Measurements from ENCODE around the gene IMMT.

DNA sequence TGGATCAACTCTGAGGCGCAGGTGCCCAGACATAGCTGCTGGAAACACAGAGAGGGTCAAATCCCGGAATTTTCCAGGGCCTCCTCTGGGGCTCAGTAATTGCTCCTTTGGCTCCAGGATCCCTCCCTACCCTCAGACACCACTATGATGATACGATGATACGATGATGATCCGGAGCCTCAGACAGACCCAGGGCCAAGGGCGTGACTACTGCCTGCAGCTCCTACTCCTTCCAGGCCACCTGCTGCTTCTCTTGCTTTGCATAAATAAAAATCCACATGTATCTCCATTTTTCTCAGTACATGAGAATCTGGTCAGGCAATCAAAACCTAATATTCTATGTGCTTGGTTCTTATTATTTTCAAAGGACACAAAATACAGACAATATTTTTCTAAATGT lies 37.6 kb upstream of the IMMT start:
- TF ChIP-seq POLR2A (IDR thresholded peaks at IDR 0.05; ENCODE audit: extremely low read depth, insufficient read length): no peak
- TF ChIP-seq, protein P1, sequence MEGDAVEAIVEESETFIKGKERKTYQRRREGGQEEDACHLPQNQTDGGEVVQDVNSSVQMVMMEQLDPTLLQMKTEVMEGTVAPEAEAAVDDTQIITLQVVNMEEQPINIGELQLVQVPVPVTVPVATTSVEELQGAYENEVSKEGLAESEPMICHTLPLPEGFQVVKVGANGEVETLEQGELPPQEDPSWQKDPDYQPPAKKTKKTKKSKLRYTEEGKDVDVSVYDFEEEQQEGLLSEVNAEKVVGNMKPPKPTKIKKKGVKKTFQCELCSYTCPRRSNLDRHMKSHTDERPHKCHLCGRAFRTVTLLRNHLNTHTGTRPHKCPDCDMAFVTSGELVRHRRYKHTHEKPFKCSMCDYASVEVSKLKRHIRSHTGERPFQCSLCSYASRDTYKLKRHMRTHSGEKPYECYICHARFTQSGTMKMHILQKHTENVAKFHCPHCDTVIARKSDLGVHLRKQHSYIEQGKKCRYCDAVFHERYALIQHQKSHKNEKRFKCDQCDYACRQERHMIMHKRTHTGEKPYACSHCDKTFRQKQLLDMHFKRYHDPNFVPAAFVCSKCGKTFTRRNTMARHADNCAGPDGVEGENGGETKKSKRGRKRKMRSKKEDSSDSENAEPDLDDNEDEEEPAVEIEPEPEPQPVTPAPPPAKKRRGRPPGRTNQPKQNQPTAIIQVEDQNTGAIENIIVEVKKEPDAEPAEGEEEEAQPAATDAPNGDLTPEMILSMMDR (IDR thresholded peaks at IDR 0.05; ENCODE audit: low read depth, low read length): no peak
- TF ChIP-seq MYC (IDR thresholded peaks at IDR 0.05; ENCODE audit: low read depth, low read length): no peak

Data from NB4 (cell line).